NCI-H2227 treated with DMSO at 0.1 percent for 48 hours (cell line): Measurements from ENCODE around the gene MLF2.
"Not testable (repeated sequence)": the region's sequence is repeated elsewhere in the genome, so short reads cannot be mapped to it uniquely, and the experiment has no call there.

Experiments used
- DNase-seq: peaks from one replicate; lab custom pipeline; 2025; lab: John Stamatoyannopoulos, UW

MLF2 gene

GRCh38 chr12:6734506-6735387 is 18.2 kb downstream of the MLF2 start:
- no peak for DNase-seq

GRCh38 chr12:6730169-6730568 is 22.8 kb downstream of the MLF2 start:
- DNase-seq, result no peak

- no peak for DNase-seq
Observed at GRCh38 chr12:6729186-6729585, 23.8 kb downstream of the MLF2 start.

- DNase-seq, result no peak
Observed at GRCh38 chr12:6725350-6725749, 27.6 kb downstream of the MLF2 start.

GRCh38 chr12:6724409-6724797 is 28.5 kb downstream of the MLF2 start:
- no peak for DNase-seq

- DNase-seq, result peak; percentile 97
Observed at GRCh38 chr12:6723607-6724408, 29.1 kb downstream of the MLF2 start, which contains the start of gene COPS7A. Gene COPS7A, plus strand, starts transcription at chr12:6724046. Its CDS starts 611 bp downstream, at chr12:6724657.

- no peak for DNase-seq
Observed at GRCh38 chr12:6722863-6723262, 30.1 kb downstream of the MLF2 start.

GRCh38 chr12:6716874-6717437 is 36.0 kb downstream of the MLF2 start:
- no peak for DNase-seq

GRCh38 chr12:6716031-6716873 is 36.7 kb downstream of the MLF2 start:
- not testable (repeated sequence) for DNase-seq

- no peak for DNase-seq
Observed at GRCh38 chr12:6708960-6709394, 44.0 kb downstream of the MLF2 start.

- DNase-seq, result not testable (repeated sequence)
Observed at GRCh38 chr12:6708351-6708750, 44.6 kb downstream of the MLF2 start.

- DNase-seq, result peak; percentile 30
Observed at GRCh38 chr12:6703631-6704030, 49.3 kb downstream of the MLF2 start.

GRCh38 chr12:6701078-6701768 is 51.7 kb downstream of the MLF2 start:
- DNase-seq, result no peak

GRCh38 chr12:6700646-6701051 is 52.3 kb downstream of the MLF2 start, which contains the start of gene PIANP:
Gene PIANP, minus strand, starts transcription at chr12:6700815. Its CDS starts 2,754 bp downstream, at chr12:6698061.
- DNase-seq, result no peak

- DNase-seq, result no peak
Observed at GRCh38 chr12:6699989-6700645, 52.8 kb downstream of the MLF2 start.

GRCh38 chr12:6699259-6699988 is 53.5 kb downstream of the MLF2 start:
- no peak for DNase-seq

GRCh38 chr12:6698352-6699046 is 54.4 kb downstream of the MLF2 start:
- no peak for DNase-seq
